ENCODE measurements around the gene FBXO7.
"Not testable (repeated sequence)": the region's sequence is repeated elsewhere in the genome, so short reads cannot be mapped to it uniquely, and the experiment has no call there.

Gene FBXO7

DNA sequence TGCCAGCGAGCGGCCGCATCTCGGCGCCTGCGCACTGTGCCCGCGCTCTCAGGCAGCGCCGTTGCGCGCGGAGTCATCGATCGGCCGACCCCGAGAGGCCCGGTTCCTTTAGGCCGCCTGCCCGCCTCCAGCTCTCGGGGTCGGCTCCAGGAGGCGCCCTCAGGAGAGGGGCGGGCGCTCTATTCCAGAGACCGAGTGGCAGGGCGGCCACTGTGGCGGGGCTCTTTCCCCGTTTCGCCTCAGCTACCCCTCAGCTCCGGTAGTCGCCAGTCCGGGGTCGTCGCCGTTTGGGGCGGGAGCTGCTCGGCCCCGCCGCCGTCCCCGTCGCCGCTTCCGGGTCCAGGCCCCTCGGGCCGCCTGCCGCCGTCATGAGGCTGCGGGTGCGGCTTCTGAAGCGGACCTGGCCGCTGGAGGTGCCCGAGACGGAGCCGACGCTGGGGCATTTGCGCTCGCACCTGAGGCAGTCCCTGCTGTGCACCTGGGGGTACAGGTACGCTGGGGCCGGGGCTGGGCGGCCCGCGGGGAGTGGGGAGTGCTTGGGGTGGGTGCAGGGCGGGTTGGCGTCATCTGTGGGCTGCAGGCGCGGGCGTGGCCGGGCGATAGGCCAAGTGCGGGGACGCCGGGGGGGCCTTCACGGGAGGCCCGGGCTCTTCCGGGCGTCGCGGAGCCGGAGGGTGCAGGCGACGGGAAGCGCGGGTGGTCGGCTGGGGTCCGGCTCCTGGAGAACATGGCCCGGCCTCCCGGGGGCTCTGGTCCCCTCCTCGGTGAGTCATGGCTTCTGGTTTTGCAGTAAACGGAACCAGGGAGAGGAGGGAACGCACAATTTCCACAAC is at the start of gene FBXO7:
Gene FBXO7 (plus strand): TSS at position 177 of the 833 bp plus-strand sequence. CDS start 192 bp downstream, at position 369.
- no peak for FAIRE-seq

GRCh38 chr22:32426881-32427280 is 47.7 kb upstream of the FBXO7 start:
- FAIRE-seq, result no peak

GRCh38 chr22:32430352-32430751 is 44.3 kb upstream of the FBXO7 start:
- peak; percentile 97 for FAIRE-seq

- no peak for FAIRE-seq
Measured at GRCh38 chr22:32444068-32444467, 30.5 kb upstream of the FBXO7 start.

DNA sequence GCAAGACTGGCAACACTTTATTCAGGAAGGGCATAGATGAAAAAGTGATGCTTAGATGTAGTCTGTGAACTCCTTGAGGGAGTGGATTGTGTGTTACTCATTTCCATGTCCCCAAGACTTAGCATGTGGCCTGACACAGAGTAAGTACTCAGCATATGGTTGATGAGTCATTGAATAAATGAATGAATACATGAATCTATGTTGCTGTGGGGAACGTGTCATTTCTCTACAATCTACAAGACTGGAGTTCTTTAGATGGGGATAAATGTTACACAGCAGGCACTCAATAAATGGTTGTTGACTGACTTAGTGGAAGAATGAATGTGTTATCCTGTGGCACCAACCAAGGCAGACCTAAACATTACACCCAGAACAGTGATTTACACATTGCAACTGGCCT is 28.3 kb upstream of the FBXO7 start:
- FAIRE-seq, result no peak

GRCh38 chr22:32448980-32449379 is 25.6 kb upstream of the FBXO7 start:
- FAIRE-seq, result no peak

- no peak for FAIRE-seq
Measured at GRCh38 chr22:32457031-32457430, 17.6 kb upstream of the FBXO7 start.

- FAIRE-seq, result peak; percentile 11
Measured at GRCh38 chr22:32462452-32462851, 12.2 kb upstream of the FBXO7 start.

- FAIRE-seq, result no peak
Measured at GRCh38 chr22:32465661-32466060, 8.9 kb upstream of the FBXO7 start.

DNA sequence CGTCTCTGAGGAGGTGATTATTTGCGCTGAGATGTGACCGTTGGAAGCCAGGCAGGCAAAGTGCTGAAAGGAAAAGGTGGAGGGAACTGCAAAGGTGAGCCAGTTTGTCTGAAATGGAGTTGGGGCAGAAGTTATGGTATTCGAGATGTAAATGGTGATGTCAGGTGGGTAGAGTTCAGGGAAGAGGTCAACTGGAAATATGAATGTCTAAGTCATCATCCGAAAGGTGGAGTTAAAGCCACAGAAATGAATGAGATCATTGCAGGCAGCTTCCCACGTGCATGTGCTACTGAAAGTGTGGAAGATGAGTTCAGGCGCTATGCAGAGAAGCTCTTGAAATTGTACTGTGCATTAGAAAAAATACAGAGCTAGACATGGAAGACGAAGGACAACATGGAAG is 8.1 kb upstream of the FBXO7 start:
- no peak for FAIRE-seq

- FAIRE-seq, result no peak
Measured at GRCh38 chr22:32469799-32470212, 4.8 kb upstream of the FBXO7 start.

- peak; percentile 84 for FAIRE-seq
Measured at GRCh38 chr22:32473388-32473952, 1.1 kb upstream of the FBXO7 start.

GRCh38 chr22:32475468-32476010 is 928 bp downstream of the FBXO7 start:
- no peak for FAIRE-seq

- no peak for FAIRE-seq
Measured at GRCh38 chr22:32476281-32477195, 1.9 kb downstream of the FBXO7 start.

DNA sequence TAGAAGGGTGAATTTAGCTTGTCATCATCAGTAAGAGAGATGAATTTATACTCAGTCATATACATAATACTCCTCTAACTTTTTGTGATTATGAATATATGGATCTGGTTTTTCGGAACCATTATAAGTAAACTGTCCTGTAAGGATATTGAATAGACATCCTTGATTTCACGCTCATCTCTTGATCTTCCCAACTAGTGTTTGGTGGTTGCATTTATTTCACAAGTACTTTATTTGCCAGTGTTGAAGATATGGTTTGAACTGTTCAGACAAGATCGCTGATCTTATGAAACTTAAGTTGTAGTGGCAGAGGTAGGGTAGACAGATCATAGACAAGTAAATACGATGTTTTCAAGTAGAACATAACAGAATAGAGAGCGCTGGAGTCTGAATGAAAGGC is 3.0 kb downstream of the FBXO7 start:
- no peak for FAIRE-seq

DNA sequence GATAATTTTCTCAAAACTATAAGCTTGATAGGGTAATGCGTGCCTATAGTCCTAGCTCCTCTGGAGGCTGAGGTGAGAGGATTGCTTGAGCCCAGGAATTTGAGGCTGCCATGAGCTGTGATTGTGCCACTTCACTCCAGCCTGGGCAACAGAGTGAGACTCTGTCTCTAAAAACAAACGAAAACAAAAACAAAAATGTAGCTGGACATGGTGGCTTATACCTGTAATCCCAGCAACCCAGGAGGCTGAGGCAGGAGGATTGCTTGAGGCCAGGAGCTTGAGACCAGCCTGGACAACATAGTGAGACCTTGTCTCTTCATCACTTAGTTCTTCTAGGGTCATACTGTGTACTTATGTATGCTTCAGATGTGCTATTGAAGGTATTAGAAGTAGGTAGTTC is 3.9 kb downstream of the FBXO7 start:
- not testable (repeated sequence) for FAIRE-seq

- no peak for FAIRE-seq
Measured at GRCh38 chr22:32478994-32479393, 4.4 kb downstream of the FBXO7 start.

- FAIRE-seq, result no peak
Measured at GRCh38 chr22:32480238-32480637, 5.6 kb downstream of the FBXO7 start.

DNA sequence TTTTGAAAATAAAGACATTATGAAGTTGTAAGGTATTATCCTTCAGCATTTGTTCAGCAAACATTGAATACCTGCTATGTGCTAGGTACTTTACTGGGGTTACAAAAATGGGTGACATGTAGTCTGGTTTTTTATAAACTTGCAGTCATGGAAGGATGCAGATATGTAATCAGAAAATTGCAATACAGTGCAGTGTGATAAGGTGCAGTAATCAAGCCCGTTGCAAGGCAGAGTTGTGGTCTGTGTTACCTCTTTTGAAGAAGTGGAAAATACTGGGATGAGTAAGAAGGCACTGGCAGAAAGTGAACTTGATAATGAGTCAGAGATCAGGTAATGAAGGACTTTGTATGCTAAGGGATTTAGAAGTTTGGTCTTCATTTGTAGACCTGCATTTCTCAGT is 8.1 kb downstream of the FBXO7 start:
- no peak for FAIRE-seq

GRCh38 chr22:32486656-32487390 is 12.2 kb downstream of the FBXO7 start:
- no peak for FAIRE-seq

- FAIRE-seq, result no peak
Measured at GRCh38 chr22:32487461-32487860, 12.8 kb downstream of the FBXO7 start.

DNA sequence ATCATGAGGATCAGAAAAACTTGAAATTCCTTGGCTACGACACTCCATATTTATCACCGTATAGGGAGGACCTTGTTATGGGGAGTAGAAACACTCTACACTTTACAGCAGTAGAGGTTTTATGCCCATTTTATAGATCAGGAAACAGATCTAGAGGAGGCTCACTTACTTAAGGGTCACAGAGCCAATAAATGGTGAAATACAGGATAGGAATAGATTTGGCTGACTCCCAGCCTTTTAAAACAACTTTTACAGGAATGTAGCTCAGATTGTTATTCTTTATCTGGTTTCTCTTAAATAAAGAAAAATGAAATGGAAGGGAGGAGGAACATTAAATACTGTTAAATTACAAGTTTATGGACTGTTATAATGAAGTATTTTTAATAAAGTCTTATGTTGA is 14.8 kb downstream of the FBXO7 start:
- no peak for FAIRE-seq

All from A204.1 (cell line).